DMS 273 (cell line): ENCODE measurements around the gene ANKRD66.
A peak's percentile ranks its signal among the peaks of the same experiment; 100 is the strongest.
"Not testable (repeated sequence)": the region's sequence is repeated elsewhere in the genome, so short reads cannot be mapped to it uniquely, and the experiment has no call there.

Experiments used
- DNase-seq: peaks from one replicate; lab custom pipeline; 2025; ENCODE audit not compliant: unreplicated experiment; lab: John Stamatoyannopoulos, UW

The ANKRD66 gene

GRCh38 chr6:46746696-46747095, at the start of gene ANKRD66:
ANKRD66 (plus strand) TSS chr6:46746933; CDS start chr6:46751949, 5,016 bp downstream.
- DNase-seq: peak; percentile 13

GRCh38 chr6:46699970-46700369, 46.8 kb upstream of the ANKRD66 start:
- DNase-seq: no peak

- DNase-seq: peak; percentile 76
Observed at GRCh38 chr6:46704562-46704961, 42.2 kb upstream of the ANKRD66 start.

GRCh38 chr6:46706464-46706863, 40.3 kb upstream of the ANKRD66 start:
- no peak for DNase-seq

- DNase-seq: no peak
Observed at GRCh38 chr6:46711491-46711890, 35.2 kb upstream of the ANKRD66 start.

- no peak for DNase-seq
Observed at GRCh38 chr6:46715141-46715540, 31.6 kb upstream of the ANKRD66 start.

- DNase-seq: no peak
Observed at GRCh38 chr6:46719099-46719498, 27.6 kb upstream of the ANKRD66 start.

- DNase-seq: no peak
Observed at GRCh38 chr6:46720401-46720800, 26.3 kb upstream of the ANKRD66 start.

- DNase-seq: no peak
Observed at GRCh38 chr6:46729787-46730326, 16.9 kb upstream of the ANKRD66 start.

- DNase-seq: no peak
Observed at GRCh38 chr6:46730921-46731461, 15.7 kb upstream of the ANKRD66 start.

GRCh38 chr6:46733341-46733801, 13.4 kb upstream of the ANKRD66 start:
- peak; percentile 15 for DNase-seq

GRCh38 chr6:46734867-46735719, 11.6 kb upstream of the ANKRD66 start, which contains the start of gene PLA2G7:
PLA2G7 (minus strand) TSS chr6:46735375; CDS start chr6:46722891, 12,484 bp downstream.
- DNase-seq: peak; percentile 69

- DNase-seq: no peak
Observed at GRCh38 chr6:46735720-46736031, 11.1 kb upstream of the ANKRD66 start.

GRCh38 chr6:46736906-46737305, 9.8 kb upstream of the ANKRD66 start:
- no peak for DNase-seq

GRCh38 chr6:46741482-46741881, 5.3 kb upstream of the ANKRD66 start:
- DNase-seq: no peak

GRCh38 chr6:46741910-46742309, 4.8 kb upstream of the ANKRD66 start:
- DNase-seq: no peak

- DNase-seq: no peak
Observed at GRCh38 chr6:46743425-46744158, 3.1 kb upstream of the ANKRD66 start.

GRCh38 chr6:46744159-46744725, 2.5 kb upstream of the ANKRD66 start:
- DNase-seq: not testable (repeated sequence)

- no peak for DNase-seq
Observed at GRCh38 chr6:46745973-46746372, 760 bp upstream of the ANKRD66 start.

GRCh38 chr6:46748940-46749503, 2.3 kb downstream of the ANKRD66 start:
- no peak for DNase-seq

GRCh38 chr6:46749731-46750130, 3.0 kb downstream of the ANKRD66 start:
- DNase-seq: no peak
